CD4-positive, alpha-beta T cell treated with Interleukin-12 subunit alpha and Interleukin-12 subunit beta, for 1 hour (primary cell): ENCODE measurements around the gene ASXL1.

Experiments used
- DNase-seq: peaks from one replicate; pipeline ENCODE4 v3.0.0-alpha.2; 2020

ASXL1 gene

DNA sequence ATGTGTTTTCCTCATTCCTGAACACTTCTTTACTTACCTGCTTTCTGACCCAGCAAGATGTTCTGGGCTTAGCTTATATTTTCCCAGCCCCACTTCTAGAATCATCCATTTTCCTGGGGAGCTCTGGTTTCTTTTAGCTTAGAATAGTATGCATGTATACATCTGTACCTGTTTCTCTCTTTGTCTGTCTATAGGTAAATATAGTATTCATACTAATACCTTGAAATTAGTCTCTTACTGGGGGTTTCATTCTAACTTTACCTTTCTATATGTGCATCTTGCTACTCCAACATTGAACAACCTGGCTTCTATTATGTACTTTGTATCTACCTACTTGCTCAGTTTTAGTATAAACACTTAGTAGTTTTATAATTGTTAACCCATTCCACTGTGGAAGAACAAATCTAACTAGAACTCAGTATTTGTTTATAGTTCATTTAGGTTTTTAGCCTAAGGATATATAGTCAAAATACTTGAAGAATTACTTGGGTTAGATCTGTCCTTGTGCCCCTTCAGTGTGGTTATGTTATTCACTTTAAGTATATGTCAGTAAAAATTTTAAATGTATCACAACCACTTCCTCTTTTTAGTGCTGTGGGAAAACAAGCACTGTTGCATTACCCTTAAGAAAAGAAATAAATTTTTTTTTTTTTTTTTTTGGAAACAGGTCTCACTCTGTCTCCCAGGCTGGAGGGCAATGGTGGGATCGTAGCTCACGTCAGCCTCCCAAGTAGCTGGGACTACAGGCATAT, 54.0 kb downstream of the ASXL1 start:
- no peak for DNase-seq

GRCh38 chr20:32415494-32415893, 57.4 kb downstream of the ASXL1 start:
- no peak for DNase-seq

DNA sequence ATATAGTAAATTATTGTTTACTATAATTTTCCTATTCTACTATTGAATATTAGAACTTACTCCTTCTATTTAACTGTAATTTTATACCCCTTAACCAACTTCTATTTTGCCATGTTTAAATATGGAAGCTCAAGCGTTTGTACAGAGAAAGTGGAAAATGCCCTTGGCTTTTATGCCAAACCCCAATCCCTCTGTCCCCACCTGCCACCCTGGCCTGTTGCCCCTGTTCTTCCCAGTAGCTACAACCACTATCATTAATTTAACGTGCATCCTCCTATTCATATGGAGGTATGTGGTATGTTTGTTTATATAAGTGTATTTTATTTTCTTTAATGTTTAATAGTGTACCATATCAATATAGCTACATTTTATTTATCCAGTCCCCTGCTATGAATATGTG, 58.1 kb downstream of the ASXL1 start:
- no peak for DNase-seq

DNA sequence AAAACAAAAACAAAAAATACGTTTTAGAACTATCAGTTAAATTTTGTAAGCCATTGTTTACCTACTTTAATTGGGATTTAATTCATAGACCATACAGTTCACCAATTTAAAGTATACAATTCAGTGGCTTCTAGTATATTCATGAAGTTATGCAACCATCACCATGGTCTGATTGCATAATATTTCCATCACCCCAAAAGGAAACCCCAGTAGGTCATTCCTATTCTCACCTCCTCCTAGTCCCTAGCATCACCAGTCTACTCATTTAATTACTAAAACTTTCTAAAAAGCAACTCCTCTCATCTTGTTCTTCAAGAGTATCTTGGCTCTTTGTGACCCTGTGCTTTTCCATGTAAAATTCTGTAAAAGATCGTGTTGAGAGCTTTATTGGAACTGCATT, 60.2 kb downstream of the ASXL1 start:
- no peak for DNase-seq

DNA sequence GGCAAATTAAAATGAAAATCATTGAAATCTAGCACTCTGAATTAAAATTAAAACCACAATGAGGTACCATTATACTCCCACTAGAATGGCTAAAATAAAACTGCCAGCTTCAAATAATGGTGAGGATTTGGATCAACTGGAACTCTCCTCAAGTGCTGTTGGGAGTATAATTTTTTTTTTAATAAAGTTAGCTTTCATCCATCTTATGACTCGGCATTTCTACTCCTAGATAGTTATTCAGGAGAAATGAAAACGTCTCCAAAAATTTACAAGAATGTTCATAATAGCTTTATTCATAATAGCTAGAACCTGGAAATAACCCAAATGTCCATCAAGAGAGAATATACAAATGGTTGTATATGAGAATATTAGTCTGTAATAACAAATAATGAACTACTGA, 63.2 kb downstream of the ASXL1 start:
- DNase-seq = no peak

DNA sequence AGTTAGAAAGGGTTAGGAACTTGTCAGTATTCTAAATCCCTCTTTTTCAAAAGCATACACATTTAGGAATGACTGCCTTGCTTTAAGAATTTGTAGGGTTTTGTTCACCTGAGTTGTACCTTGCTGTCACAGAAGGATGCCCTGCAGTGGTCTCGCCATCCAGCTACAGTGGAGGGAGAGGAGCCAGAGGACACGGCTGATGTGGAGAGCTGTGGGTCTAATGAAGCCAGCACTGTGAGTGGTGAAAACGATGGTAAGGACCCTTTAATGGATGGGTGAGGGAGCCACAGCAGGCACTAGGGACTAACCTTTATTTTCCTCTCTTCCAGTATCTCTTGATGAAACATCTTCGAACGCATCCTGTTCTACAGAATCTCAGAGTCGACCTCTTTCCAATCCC, 69.9 kb downstream of the ASXL1 start:
- DNase-seq = no peak

DNA sequence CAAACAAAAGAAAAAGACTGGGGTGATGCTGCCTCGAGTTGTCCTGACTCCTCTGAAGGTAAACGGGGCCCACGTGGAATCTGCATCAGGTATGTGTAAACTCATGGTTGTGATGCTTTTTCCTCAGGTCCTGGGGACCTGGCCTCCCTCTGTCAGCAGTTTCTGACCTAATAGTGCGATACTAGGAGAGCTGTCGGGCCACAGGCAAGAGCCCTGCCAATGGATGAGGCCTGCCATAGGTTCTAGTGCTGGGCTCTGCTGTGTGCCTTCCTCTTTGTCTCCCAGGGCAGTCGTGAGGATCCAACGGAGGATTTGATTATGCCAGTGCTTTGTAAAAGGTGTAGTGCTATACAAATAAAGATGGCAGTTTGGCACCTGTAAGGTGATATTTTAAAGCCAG, 71.2 kb downstream of the ASXL1 start:
- no peak for DNase-seq

DNA sequence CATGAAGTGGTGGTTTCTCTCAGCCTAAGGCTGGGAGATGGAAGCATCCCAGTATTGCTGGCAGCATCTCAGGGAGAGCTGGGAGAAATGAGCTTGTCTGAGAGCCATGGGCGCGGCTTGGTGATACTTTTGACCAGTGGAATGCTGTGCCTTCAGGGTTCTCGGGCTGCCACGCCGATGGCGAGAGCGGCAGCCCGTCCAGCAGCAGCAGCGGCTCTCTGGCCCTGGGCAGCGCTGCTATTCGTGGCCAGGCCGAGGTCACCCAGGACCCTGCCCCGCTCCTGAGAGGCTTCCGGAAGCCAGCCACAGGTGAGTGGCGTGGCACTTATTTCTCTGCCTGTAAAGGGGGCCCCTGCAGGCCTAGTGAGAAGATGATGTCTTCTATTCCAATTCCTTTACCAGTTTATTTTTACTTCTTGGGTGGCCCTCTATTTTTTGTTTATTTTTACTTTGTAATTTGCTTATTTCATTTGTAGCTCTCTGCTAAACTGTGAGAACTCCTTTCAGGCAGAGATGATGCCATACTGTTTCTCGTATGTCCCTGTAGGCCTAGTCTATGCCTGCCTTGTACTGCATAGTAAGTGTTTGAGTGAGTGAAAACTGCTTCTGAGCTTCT, 71.7 kb downstream of the ASXL1 start:
- DNase-seq = no peak

- no peak for DNase-seq
Observed at GRCh38 chr20:32431457-32431856, 73.3 kb downstream of the ASXL1 start.

- DNase-seq = no peak
Observed at GRCh38 chr20:32432277-32432676, 74.1 kb downstream of the ASXL1 start.

DNA sequence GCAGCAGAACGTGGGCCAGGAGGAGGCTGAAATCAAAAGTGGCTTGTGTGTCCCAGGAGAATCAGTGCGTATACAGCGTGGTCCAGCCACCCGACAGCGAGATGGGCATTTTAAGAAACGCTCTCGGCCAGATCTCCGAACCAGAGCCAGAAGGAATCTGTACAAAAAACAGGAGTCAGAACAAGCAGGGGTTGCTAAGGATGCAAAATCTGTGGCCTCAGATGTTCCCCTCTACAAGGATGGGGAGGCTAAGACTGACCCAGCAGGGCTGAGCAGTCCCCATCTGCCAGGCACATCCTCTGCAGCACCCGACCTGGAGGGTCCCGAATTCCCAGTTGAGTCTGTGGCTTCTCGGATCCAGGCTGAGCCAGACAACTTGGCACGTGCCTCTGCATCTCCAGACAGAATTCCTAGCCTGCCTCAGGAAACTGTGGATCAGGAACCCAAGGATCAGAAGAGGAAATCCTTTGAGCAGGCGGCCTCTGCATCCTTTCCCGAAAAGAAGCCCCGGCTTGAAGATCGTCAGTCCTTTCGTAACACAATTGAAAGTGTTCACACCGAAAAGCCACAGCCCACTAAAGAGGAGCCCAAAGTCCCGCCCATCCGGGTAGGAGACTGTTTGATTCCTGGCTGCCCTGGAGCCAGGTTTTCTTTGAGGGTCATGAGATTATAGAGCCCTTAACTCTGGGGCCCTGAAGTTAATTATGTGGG, 75.3 kb downstream of the ASXL1 start:
- DNase-seq = no peak

- no peak for DNase-seq
Observed at GRCh38 chr20:32434434-32434833, 76.3 kb downstream of the ASXL1 start.

- DNase-seq = no peak
Observed at GRCh38 chr20:32435449-32436107, 77.4 kb downstream of the ASXL1 start.

DNA sequence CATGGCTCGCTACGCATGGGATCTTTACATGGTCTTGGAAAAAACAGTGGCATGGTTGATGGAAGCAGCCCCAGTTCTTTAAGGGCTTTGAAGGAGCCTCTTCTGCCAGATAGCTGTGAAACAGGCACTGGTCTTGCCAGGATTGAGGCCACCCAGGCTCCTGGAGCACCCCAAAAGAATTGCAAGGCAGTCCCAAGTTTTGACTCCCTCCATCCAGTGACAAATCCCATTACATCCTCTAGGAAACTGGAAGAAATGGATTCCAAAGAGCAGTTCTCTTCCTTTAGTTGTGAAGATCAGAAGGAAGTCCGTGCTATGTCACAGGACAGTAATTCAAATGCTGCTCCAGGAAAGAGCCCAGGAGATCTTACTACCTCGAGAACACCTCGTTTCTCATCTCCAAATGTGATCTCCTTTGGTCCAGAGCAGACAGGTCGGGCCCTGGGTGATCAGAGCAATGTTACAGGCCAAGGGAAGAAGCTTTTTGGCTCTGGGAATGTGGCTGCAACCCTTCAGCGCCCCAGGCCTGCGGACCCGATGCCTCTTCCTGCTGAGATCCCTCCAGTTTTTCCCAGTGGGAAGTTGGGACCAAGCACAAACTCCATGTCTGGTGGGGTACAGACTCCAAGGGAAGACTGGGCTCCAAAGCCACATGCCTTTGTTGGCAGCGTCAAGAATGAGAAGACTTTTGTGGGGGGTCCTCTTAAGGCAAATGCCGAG, 78.2 kb downstream of the ASXL1 start:
- DNase-seq = no peak

GRCh38 chr20:32436968-32437367, 78.8 kb downstream of the ASXL1 start:
- DNase-seq = no peak

DNA sequence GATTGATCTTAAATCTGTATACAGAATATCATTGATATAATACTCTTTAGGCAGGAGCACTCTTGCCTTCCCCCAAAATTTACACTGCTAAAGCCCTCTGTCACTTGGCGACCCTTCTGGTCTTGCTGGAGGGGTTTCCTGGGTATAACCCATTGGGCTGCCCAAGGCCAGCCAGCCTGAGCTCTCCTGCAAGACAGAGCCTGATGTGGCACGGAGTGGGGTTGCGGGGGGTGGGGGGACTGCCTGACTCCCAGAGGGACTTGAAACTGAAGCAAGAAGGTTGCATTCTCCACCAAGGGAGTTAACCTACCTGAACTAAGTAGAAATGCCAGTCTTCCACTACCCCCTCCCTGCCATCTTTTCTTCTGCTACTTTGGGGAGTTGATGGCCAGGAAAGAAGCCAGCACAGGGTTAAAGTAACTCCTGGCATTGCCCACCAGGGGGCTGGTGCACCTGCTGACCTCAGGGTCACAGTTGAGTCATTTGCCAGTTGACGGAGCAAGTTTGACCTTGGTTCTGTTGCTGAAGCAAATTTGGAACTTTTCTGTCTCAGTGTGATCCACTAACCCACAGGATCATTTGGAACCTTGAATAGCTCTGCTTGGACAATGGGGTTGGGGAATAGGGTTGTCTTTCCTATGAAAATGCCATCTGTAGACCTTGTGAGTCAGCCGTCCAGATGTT, 79.4 kb downstream of the ASXL1 start:
- peak; percentile 8 for DNase-seq

DNA sequence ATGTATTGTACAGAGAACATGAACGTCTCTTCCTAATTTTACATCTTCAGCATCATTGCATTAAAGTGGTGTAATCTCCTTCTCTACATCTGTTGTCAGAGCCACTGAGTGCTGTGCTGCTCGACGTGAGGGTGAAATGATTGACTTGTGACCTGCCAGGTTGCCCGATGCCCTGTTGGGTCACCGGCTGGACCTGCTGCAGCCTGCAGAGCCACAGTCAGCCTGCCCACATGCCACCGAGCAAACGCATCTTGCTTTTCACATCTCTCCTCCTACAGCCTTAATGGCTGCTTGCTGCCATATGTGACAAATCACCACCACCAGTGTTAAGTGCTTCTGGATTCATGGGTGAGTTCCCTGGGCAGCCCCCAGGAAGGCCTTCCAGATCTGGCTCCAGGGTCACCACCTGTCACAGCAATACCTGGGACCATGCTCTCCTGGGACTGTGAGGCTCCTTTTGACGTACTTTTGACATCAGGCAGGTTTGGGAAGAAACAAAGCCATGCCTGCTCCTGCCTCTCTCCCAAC, 80.3 kb downstream of the ASXL1 start:
- no peak for DNase-seq

DNA sequence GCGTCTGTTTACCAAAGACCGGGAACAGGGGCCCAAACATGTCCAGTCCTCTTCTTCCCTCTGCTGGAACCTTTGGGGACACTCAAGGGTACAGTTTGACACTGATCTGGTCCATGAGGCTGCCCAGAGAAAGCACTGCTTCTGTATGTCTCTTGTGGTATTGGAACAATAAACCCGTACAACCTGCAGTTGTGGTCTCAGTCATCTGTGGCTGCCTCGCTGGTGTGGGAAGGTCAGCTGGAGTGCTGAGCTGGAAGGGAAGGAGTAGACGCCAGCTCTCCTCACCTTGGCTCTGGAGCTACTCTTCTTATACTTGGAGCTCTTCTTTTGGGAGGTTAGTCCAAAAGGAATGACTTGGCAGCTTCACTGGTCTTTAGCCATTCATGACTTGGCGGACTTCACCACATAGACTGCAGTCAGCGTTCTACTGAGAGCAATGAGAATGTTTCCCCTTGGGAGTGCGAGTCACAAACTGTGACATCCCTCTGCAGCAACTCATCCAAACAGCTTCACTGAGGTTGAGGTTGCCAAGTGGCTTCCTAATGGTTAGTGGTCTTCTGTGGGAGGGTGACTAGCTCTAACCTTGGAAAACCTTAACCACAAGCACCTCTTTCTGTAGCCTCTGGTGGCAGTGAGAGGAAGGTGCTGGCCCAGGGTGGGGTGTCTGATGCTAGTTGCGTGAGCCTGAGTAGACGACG, 81.2 kb downstream of the ASXL1 start:
- DNase-seq = peak; percentile 8

DNA sequence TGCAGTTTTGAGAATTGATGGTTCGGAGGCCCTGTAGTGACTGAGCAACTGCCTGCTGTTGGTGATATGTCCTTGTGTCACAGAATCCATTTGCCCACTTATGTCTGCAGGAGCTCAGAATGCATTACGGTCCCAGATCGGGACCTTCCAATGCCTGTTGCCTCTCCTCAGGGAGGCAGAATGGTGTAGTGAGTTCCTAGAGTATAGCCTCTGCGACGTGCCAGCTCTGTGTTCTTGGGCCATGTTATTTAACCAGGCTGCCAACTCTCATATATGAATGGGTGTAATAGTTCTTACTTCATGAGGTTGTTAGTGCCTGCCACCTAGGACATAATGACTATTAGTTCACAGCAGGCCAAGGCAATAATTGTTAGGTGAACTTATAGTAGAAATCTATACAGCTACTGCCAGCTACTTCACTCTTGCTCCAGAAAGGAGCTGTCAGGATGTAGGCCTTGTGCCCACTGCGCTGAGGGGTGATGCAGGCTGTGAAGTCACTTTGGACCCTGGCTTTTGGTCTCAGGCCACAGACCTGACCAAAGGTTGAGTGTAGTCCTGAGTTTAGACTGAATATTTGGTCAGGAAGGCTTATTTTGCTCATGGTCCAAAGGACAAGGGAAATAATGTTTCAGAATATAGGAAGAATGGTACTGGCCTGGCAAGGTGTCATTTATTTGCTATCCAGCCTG, 82.1 kb downstream of the ASXL1 start:
- DNase-seq = no peak

GRCh38 chr20:32440758-32441078, 82.6 kb downstream of the ASXL1 start:
- DNase-seq = no peak

DNA sequence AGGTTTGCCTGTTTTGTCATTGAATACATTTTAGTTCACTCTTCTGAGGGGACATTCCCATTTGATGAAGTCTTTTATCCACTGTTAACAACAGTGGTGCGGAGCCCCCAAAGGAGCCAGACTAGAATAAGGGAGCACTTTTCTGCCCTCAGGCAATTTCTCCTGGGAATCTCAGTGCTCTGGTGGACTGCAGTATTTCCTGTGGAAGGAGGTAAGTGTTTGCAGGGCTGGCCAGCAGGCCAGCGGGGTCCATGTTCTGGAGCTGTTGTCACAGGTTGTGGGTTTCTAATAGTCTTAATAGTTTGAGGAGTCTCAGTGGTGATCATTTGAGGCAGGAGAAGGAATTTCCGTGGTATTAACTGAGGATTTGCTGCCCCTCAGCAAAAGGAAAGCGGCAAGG, 83.5 kb downstream of the ASXL1 start:
- DNase-seq = no peak
